ENCODE measurements around the gene PCDHGB1.
"Not testable (repeated sequence)": the region's sequence is repeated elsewhere in the genome, so short reads cannot be mapped to it uniquely, and the experiment has no call there.

Gene PCDHGB1

DNA sequence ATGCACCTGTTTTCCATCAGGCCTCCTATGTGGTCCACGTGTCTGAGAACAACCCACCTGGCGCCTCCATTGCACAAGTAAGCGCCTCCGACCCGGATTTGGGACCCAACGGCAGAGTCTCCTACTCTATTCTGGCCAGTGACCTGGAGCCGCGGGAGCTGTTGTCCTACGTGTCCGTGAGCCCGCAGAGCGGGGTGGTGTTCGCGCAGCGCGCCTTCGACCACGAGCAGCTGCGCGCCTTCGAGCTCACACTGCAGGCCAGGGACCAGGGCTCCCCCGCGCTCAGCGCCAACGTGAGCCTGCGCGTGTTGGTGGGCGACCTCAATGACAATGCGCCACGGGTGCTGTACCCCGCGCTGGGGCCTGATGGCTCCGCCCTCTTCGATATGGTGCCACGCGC is 1.7 kb downstream of the PCDHGB1 start:
- DNase-seq = no peak

DNA sequence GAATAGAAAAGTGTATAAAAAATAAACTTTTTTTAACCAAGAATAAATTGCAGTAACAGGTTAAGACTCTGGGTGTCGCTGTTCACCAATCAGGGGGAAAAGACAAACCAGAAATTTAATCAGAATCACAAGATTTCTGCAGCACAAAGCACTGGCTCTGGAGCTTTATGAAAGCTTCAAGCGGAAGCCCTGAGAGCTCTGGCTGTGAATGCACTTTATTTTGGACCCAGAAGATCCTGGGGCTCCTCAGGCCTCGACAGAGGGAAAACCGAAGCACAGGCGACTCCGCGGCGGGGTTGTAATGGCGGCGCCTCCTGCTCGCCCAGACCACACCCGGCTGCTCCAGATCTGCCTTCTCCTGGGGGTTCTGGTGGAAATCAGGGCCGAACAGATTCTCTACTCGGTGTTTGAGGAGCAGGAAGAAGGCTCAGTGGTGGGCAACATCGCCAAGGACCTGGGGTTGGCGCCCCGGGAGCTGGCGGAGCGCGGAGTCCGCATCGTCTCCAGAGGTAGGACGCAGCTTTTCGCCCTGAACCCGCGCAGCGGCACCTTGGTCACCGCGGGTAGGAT is 5.1 kb downstream of the PCDHGB1 start, which contains the start of gene PCDHGA4:
Gene PCDHGA4, plus strand, starts transcription at position 122 of the 570 bp plus-strand sequence. Its CDS starts 87 bp downstream, at position 209.
- DNase-seq = no peak

DNA sequence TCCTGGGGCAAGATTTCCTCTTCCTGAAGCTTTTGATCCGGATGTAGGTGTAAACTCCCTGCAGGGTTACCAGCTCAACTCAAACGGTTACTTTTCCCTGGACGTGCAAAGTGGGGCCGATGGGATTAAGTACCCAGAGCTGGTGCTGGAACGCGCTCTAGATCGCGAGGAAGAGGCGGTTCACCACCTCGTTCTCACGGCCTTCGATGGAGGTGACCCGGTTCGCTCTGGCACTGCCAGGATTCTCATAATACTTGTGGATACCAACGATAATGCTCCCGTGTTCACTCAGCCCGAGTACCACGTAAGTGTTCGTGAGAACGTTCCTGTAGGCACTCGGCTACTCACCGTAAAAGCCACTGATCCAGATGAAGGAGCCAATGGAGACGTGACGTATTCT is 5.7 kb downstream of the PCDHGB1 start:
- DNase-seq = no peak

DNA sequence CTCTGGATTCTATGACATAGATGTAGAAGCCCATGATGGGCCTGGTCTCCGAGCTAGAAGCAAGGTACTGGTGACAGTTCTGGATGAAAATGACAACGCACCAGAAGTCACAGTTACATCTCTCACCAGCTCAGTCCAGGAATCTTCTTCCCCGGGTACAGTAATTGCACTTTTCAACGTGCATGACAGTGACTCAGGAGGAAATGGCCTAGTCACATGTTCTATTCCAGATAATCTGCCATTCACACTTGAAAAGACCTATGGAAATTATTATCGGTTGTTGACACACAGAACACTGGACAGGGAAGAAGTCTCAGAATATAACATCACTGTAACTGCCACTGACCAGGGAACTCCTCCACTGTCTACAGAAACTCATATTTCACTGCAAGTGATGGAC is 6.2 kb downstream of the PCDHGB1 start:
- DNase-seq = no peak

DNA sequence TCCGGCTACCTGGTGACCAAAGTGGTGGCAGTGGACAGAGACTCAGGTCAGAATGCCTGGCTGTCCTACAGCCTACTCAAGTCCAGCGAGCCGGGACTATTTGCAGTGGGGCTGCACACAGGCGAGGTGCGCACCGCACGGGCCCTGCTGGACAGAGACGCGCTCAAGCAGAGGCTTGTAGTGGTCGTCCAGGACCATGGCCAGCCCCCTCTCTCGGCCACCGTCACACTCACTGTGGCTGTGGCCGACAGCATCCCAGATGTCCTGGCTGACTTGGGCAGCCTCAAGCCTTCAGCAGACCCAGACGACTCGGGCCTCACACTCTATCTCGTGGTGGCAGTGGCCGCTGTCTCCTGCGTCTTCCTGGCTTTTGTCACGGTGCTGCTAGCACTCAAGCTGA is 7.1 kb downstream of the PCDHGB1 start:
- DNase-seq = no peak

DNA sequence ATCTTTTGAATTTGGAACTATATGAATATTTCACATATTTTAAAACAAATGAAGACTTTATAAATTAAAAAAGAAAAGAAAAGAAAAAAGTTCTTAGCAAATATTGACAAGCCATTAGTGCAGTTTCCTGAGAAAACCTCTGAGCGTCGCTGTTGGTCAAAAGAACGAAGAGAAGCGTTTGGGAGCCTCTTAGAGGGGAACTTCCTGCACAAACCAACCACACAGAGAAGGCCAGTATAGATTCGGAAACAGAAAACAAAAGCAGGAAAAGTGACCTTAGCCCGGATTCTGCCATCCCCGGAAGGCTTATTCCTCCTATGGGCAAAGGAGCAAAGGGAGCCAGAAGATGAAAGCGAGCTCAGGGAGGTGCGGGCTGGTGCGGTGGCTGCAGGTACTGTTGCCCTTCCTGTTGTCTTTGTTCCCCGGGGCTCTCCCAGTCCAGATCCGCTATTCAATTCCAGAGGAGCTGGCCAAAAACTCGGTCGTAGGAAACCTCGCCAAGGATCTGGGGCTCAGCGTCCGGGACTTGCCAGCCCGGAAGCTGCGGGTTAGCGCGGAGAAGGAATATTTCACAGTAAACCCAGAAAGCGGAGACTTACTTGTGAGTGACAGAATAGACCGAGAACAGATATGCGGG is 10.0 kb downstream of the PCDHGB1 start, which contains the start of gene PCDHGB2:
Gene PCDHGB2, plus strand, starts transcription at position 205 of the 637 bp plus-strand sequence. Its CDS starts 142 bp downstream, at position 347.
- DNase-seq = no peak

DNA sequence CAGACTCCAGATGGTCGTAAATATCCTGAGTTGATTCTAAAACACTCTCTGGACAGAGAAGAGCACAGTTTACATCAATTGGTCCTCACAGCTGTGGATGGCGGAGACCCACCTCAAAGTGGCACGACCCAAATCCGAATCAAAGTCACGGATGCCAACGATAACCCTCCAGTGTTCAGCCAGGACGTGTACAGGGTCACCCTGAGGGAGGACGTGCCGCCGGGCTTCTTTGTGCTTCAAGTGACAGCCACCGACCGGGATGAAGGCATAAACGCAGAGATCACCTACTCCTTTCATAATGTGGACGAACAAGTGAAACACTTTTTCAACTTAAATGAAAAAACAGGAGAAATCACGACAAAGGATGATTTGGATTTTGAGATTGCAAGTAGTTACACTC is 10.8 kb downstream of the PCDHGB1 start:
- no peak for DNase-seq

DNA sequence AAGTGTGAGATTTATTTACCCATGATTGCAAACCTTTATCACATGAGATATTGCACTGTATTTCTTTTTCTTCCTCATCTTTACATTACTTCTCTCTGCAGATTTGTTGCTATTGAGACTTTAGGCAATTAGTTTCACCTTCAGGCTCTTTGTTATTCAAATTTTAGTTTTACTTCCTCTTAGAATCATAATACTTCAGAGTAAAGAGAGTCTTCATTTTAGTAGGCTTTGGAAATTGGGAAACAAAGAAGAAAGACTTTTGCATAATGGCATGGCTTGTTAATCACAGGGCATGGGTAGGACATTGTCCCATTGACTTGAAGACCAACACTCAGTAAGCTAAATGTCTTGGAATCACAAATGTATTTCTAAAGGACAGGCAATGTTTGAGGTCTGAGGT is 12.8 kb downstream of the PCDHGB1 start:
- DNase-seq = no peak

DNA sequence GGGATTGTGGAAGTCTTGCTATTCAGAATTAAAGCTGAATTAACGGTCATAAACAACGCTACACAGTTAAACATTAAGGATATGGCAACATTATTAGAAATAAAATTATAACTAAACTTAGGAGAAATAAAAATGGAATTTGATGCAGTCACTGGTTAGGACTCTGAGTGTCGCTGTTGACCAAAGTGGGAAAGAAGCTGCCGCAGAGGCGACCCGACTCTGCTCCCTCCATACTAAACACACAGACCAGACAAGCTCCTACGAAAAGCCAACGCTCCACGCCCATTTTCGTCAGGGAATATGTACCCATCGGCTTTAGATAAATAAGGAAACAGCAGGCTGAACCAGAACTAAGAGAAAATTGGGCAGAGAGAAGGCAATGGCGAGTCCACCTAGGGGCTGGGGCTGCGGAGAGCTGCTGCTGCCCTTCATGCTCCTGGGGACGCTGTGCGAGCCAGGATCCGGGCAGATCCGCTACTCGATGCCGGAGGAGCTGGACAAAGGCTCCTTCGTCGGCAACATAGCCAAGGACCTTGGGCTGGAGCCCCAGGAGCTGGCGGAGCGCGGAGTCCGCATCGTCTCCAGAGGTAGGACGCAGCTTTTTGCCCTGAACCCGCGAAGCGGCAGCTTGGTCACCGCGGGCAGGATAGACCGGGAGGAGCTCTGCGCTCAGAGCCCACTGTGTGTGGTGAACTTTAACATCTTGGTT is 14.2 kb downstream of the PCDHGB1 start, which contains the start of gene PCDHGA5:
Gene PCDHGA5, plus strand, starts transcription at position 211 of the 709 bp plus-strand sequence. Its CDS starts 169 bp downstream, at position 380.
- no peak for DNase-seq

DNA sequence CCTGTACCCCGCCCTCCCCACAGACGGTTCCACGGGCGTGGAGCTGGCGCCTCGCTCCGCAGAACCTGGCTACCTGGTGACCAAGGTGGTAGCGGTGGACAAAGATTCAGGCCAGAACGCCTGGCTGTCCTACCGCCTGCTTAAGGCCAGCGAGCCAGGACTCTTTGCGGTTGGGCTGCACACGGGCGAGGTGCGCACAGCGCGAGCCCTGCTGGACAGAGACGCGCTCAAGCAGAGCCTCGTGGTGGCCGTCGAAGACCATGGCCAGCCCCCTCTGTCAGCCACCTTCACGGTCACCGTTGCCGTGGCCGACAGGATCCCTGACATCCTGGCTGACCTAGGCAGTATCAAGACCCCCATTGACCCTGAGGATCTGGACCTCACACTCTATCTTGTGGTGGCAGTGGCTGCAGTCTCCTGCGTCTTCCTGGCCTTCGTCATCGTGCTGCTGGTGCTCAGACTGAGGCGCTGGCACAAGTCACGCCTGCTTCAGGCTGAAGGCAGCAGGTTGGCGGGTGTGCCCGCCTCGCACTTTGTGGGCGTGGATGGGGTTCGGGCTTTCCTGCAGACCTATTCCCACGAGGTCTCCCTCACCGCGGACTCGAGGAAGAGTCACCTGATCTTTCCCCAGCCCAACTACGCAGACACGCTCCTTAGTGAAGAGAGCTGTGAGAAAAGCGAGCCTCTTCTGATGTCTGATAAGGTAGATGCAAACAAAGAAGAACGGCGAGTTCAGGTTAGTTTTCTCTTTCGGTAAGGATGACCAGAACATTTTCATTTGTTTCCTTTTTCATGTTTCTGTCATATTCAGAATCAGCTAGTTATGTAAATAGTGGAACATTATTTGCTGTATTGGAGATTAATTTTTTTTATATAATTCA is 16.4 kb downstream of the PCDHGB1 start:
- DNase-seq = no peak

DNA sequence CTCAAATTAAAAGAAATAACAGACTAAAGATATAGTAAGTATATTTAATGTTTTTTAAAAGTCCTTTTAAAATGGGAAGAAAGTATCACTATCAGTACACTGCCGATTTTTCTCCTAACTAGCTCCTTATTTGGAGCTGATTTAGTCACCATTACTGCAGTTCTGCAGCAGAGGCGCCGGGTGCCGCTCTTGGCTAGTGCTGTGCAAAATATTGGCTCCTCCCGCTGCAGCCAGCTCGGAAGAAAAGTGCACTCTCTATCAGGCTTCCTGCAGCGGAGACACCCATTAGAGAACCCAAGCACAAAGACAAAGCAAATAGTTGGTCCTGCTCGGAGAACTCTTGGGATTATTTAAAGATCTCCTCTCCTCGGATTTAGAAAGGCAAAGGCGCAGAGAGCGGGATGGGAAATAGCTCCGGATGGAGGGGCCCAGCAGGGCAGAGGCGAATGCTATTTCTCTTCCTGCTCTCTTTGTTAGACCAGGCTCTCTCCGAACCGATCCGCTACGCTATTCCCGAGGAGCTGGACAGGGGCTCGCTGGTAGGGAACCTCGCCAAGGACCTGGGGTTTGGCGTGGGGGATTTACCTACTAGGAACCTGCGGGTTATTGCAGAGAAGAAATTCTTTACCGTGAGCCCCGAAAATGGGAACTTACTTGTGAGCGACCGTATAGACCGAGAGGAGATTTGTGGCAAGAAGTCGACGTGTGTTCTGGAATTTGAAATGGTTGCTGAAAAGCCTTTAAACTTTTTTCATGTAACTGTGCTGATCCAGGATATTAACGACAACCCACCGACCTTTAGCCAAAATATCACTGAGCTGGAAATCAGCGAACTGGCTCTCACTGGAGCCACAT is 20.3 kb downstream of the PCDHGB1 start, which contains the start of gene PCDHGB3:
Gene PCDHGB3, plus strand, starts transcription at position 249 of the 855 bp plus-strand sequence. Its CDS starts 153 bp downstream, at position 402.
- DNase-seq = no peak

DNA sequence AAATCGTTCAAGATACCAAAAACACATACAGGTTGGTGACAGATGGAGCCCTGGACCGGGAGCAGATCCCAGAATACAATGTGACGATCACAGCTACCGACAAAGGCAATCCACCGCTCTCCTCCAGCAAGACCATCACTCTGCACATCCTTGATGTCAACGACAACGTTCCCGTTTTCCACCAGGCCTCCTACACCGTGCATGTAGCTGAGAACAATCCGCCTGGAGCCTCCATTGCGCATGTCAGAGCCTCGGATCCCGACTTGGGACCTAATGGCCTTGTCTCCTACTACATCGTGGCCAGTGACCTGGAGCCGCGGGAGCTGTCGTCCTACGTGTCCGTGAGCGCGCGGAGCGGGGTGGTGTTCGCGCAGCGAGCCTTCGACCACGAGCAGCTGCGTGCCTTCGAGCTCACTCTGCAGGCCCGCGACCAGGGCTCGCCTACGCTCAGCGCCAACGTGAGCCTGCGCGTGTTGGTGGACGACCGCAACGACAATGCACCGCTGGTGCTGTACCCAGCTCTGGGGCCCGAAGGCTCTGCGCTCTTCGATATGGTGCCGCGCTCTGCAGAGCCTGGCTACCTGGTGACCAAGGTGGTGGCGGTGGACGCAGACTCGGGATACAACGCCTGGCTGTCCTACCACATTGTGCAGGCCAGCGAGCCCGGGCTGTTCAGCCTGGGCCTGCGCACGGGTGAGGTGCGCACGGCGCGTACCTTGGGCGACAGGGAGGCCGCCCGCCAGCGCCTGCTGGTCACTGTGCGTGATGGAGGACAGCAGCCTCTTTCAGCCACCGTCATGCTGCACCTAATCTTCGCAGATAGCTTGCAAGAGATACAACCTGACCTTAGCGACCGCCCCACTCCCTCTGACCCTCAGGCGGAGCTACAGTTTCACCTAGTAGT is 21.9 kb downstream of the PCDHGB1 start:
- DNase-seq = no peak

DNA sequence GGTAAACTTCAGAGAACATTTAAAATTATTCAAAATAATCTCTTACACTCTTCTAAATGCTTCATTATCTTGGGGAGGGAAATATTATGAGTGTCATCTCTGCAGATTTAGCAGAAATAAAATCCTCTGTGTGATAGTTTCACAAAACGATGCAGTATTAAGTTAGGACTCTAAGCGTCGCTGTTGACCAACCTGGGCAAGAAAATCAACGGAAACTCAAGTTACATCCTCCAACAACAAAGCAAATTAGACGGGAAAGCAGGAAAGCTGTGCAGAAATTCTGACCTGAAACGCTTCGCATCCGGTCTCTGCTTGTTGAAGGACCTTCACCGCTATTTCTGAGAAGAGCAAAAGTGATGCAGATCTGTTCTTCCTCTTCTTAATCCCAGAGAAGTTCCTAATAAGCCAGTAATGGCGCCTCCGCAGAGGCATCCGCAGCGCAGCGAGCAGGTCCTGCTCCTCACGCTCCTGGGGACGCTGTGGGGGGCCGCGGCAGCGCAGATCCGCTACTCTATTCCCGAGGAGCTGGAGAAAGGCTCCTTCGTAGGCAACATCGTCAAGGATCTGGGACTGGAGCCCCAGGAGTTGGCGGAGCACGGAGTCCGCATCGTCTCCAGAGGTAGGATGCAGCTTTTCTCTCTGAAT is 23.9 kb downstream of the PCDHGB1 start, which contains the start of gene PCDHGA6:
Gene PCDHGA6, plus strand, starts transcription at position 219 of the 645 bp plus-strand sequence. Its CDS starts 193 bp downstream, at position 412.
- no peak for DNase-seq

DNA sequence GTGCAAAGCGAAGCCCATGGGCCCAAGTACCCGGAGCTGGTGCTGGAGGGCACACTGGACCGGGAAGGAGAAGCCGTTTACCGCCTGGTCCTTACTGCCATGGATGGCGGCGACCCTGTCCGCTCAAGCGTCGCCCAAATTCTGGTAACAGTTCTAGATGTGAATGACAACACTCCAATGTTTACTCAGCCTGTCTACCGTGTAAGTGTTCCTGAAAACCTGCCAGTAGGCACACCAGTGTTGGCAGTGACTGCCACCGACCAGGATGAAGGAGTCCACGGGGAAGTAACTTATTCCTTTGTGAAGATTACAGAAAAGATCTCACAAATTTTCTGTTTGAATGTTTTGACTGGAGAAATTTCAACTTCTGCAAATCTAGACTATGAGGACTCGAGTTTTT is 24.7 kb downstream of the PCDHGB1 start:
- no peak for DNase-seq

DNA sequence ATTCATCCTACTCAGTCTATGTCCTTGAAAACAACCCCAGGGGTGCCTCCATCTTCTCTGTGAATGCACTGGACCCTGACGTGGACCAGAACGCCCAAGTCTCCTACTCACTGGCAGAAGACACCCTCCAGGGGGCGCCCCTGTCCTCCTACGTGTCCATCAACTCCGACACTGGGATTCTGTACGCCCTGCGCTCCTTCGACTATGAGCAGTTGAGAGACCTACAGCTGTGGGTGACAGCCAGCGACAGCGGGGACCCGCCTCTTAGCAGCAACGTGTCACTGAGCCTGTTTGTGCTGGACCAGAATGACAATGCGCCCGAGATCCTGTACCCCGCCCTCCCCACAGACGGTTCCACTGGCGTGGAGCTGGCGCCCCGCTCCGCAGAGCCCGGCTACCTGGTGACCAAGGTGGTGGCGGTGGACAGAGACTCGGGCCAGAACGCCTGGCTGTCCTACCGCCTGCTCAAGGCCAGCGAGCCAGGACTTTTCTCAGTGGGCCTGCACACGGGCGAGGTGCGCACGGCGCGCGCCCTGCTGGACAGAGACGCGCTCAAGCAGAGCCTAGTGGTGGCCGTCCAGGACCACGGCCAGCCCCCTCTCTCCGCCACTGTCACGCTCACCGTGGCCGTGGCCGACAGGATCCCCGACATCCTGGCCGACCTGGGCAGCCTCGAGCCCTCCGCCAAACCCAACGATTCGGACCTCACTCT is 25.7 kb downstream of the PCDHGB1 start:
- DNase-seq = not testable (repeated sequence)

DNA sequence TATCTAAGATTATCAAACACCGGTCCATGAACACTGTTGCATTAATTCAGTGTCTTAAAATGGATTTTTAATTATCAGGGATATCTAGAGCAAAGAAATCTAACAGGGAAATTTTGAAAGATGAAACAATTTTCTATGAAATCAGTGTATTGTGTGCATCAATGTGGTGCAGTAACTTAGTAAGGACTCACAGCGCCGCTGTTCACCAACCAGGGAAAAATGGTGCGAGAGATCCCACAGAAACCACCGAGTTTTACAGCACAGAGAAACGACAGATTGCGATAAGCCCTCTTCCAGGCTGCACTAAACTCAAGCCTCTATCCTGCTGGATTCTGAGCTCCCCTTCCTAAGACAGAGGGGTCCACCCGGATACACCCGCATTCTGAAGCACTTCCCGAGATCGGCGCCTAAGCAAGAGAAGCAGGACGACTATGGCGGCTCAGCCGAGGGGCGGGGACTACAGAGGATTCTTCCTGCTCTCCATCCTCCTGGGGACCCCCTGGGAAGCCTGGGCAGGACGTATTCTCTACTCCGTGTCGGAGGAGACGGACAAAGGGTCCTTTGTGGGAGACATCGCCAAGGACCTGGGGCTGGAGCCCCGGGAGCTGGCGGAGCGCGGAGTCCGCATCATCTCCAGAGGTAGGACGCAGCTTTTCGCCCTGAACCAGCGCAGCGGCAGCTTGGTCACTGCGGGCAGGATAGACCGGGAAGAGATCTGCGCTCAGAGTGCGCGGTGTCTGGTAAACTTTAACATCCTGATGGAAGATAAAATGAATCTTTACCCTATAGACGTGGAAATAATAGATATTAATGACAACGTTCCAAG is 32.8 kb downstream of the PCDHGB1 start, which contains the start of gene PCDHGA7:
Gene PCDHGA7, plus strand, starts transcription at position 274 of the 826 bp plus-strand sequence. Its CDS starts 158 bp downstream, at position 432.
- no peak for DNase-seq

DNA sequence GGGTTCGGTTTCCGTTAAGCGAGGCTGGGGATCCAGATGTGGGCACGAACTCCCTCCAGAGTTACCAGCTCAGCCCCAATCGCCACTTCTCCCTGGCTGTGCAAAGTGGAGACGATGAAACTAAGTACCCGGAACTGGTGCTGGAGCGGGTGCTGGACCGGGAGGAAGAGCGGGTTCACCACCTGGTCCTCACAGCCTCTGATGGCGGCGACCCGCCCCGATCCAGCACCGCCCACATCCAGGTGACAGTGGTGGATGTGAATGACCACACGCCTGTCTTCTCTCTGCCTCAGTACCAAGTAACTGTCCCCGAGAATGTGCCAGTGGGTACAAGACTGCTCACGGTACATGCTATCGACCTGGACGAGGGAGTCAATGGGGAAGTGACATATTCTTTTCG is 33.4 kb downstream of the PCDHGB1 start:
- no peak for DNase-seq
